Esophagus squamous epithelium (tissue), 4 donors: Measurements from ENCODE around the gene SCN4B.

Experiments used
- CTCF ChIP-seq, 6 experiments: fragments of 450-650 bp in 4 of 6; fragments of 200-600 bp in 2 of 6; sonication (generic) in 2 of 6; IDR thresholded peaks; one replicate each; pipeline ENCODE4 v1.5.1; 2016 to 2019; ENCODE audit warnings: antibody characterized with exemption in 6 of 6, mild to moderate bottlenecking in 4 of 6, moderate library complexity in 4 of 6
- POLR2A ChIP-seq, 4 donors: fragments of 450-650 bp; IDR thresholded peaks; one replicate each; pipeline ENCODE4 v1.6.1; 2017; ENCODE audit warnings: antibody characterized with exemption in 4 of 4, mild to moderate bottlenecking in 4 of 4, moderate library complexity in 3 of 4

- TF ChIP-seq CTCF (IDR thresholded peaks at IDR 0.05) (no peak), POLR2A (IDR thresholded peaks at IDR 0.05) (no peak)
Observed at GRCh38 chr11:118143661-118144185, 8.9 kb downstream of the SCN4B start.
